GM23248 (cell line): ENCODE results near the gene ANKUB1. TPM values are rescaled to one million over a fixed set of nuclear protein-coding genes. Genes with fewer than 3 reads are reported as not detected.

Experiments used
- DNase-seq: peaks from one replicate; pipeline ENCODE4 v3.0.0-alpha.2; 2015
- H2AFZ ChIP-seq: fragments of 200-600 bp; sonication (generic); 2 replicates; pipeline ENCODE4 v1.6.1; 2016; ENCODE audit warnings: antibody characterized with exemption
- H3F3A ChIP-seq: fragments of 200-600 bp; sonication (generic); 2 replicates; pipeline ENCODE4 v1.6.1; 2016; ENCODE audit warnings: mild to moderate bottlenecking, antibody characterized with exemption, mixed run types; ENCODE audit not compliant: insufficient read depth
- H3K27ac ChIP-seq: fragments of 200-600 bp; sonication (generic); 2 replicates; pipeline ENCODE4 v1.5.1; 2016; ENCODE audit warnings: mild to moderate bottlenecking
- H3K27me3 ChIP-seq: fragments of 200-600 bp; sonication (generic); replicated peaks from 2 replicates; pipeline ENCODE4 v1.6.1; 2016; ENCODE audit warnings: mild to moderate bottlenecking; ENCODE audit not compliant: insufficient read depth
- H3K36me3 ChIP-seq: fragments of 200-600 bp; sonication (generic); 2 replicates; pipeline ENCODE4 v1.6.1; 2016; ENCODE audit warnings: low read depth, mild to moderate bottlenecking
- H3K4me1 ChIP-seq: fragments of 200-600 bp; sonication (generic); 2 replicates; pipeline ENCODE4 v1.6.1; 2016; ENCODE audit warnings: mild to moderate bottlenecking; ENCODE audit not compliant: insufficient read depth
- H3K4me2 ChIP-seq: fragments of 200-600 bp; sonication (generic); one replicate; pipeline ENCODE4 v1.6.1; 2016; ENCODE audit warnings: mild to moderate bottlenecking; ENCODE audit not compliant: unreplicated experiment
- H3K4me3 ChIP-seq: fragments of 200-600 bp; sonication (generic); 2 replicates; pipeline ENCODE4 v1.5.1; 2016; ENCODE audit warnings: mild to moderate bottlenecking
- H3K79me2 ChIP-seq: fragments of 200-600 bp; sonication (generic); 2 replicates; pipeline ENCODE4 v1.6.1; 2016; ENCODE audit warnings: mild to moderate bottlenecking; ENCODE audit not compliant: insufficient read depth
- H3K9ac ChIP-seq: fragments of 200-600 bp; sonication (generic); 2 replicates; pipeline ENCODE4 v1.6.1; 2016; ENCODE audit warnings: mild to moderate bottlenecking
- H3K9me2 ChIP-seq: fragments of 200-600 bp; sonication (generic); 2 replicates; pipeline ENCODE4 v1.6.1; 2016; ENCODE audit warnings: mixed run types, mild to moderate bottlenecking, moderate library complexity; ENCODE audit not compliant: insufficient read depth
- H3K9me3 ChIP-seq: fragments of 200-600 bp; sonication (generic); one replicate; pipeline ENCODE4 v1.6.1; 2017; ENCODE audit warnings: low read depth
- H4K20me1 ChIP-seq: fragments of 200-600 bp; sonication (generic); 2 replicates; pipeline ENCODE4 v1.6.0; 2016; ENCODE audit not compliant: insufficient read depth
- EZH2 ChIP-seq: fragments of 200-600 bp; sonication (generic); IDR thresholded peaks from 2 replicates; pipeline ENCODE4 v1.6.1; 2018; ENCODE audit warnings: antibody characterized with exemption, mild to moderate bottlenecking; ENCODE audit not compliant: insufficient read depth, poor library complexity, severe bottlenecking
- EZH2phosphoT487 ChIP-seq: fragments of 200-600 bp; sonication (generic); IDR thresholded peaks from 2 replicates; pipeline ENCODE4 v1.6.1; 2018; ENCODE audit warnings: antibody characterized with exemption, moderate library complexity, mild to moderate bottlenecking, low read depth; ENCODE audit not compliant: insufficient read depth
- WGBS, 2 experiments: methylation state at CpG; one replicate each; pipeline ENCODE4 v1.1.6; 2015 to 2017; ENCODE audit warnings: low lambda C conversion rate in 2 of 2, low coverage in 1 of 2; ENCODE audit errors: missing lambda C conversion rate in 2 of 2; 5-methylcytosine and 5-hydroxymethylcytosine counted together
- in situ Hi-C: fragments of 300-500 bp; cut with MboI; formaldehyde crosslinking; loops from 2 replicates; pipeline ENCODE4 v1.15.0; 2020
- polyA plus RNA-seq: library from polyadenylated mRNA; unstranded; fragments of >200 nt; fragmentation: Nextera tagmentation; extraction: Ambion mirVana; gene quantifications from 2 replicates; pipeline ENCODE4 v1.2.1, GENCODE V29; 2016
- total RNA-seq: library from RNA; depleted of rRNA; stranded (reverse); fragments of >200 nt; shearing (Covaris generic); gene quantifications from 2 replicates; pipeline ENCODE4 v1.2.3, GENCODE V29; 2014

The ANKUB1 gene
- total and polyA plus RNA-seq, 2 experiments from 2014 or later = not detected

GRCh38 chr3:149808209-149808829 is 16.0 kb upstream of the ANKUB1 start:
- in situ Hi-C loops = no loop called here
- H4K20me1 ChIP-seq = no peaks in the 10 kb centered on the region
- DNase-seq = peak; percentile 92
- H3K4me1 ChIP-seq = peaks cover 8% of the 10 kb centered on the region; the same call in 1 of the 2 replicates
- H3K9me3 ChIP-seq = no peaks in the 10 kb centered on the region
- TF ChIP-seq EZH2 = no peak
- no peak for TF ChIP-seq EZH2phosphoT487
- no peak overlapping the region for H3K27ac ChIP-seq
- no peak overlapping the region for H3K9ac ChIP-seq
- H3K4me3 ChIP-seq = no peak overlapping the region
- no peaks in the 10 kb centered on the region for H3K9me2 ChIP-seq
- no peak overlapping the region for H3K4me2 ChIP-seq
- WGBS, 2 experiments = 26 to 29% methylated on average over 4 of the region's 4 CpGs
- no peaks in the 10 kb centered on the region for H3K36me3 ChIP-seq
- H2AFZ ChIP-seq = peak overlapping the region; percentile 28
- H3F3A ChIP-seq = peaks cover 8% of the 10 kb centered on the region; the same call in 1 of the 2 replicates
- no peaks in the 10 kb centered on the region for H3K27me3 ChIP-seq
- H3K79me2 ChIP-seq = 0 out of 2 replicates have a peak, but pooled peaks cover under 1% of the 10 kb centered on the region

GRCh38 chr3:149806171-149806778 is 13.9 kb upstream of the ANKUB1 start:
- no peaks in the 10 kb centered on the region for H3F3A ChIP-seq
- no peak overlapping the region for H2AFZ ChIP-seq
- no peak overlapping the region for H3K4me3 ChIP-seq
- in situ Hi-C loops = no loop called here
- 0 out of 2 replicates have a peak, but pooled peaks cover 4% of the 10 kb centered on the region for H3K4me1 ChIP-seq
- H3K4me2 ChIP-seq = no peak overlapping the region
- DNase-seq = no peak
- 67 to 71% methylated on average over 2 of the region's 2 CpGs for WGBS, 2 experiments
- no peaks in the 10 kb centered on the region for H3K36me3 ChIP-seq
- no peaks in the 10 kb centered on the region for H4K20me1 ChIP-seq
- H3K9ac ChIP-seq = no peak overlapping the region
- TF ChIP-seq EZH2 (no peak), EZH2phosphoT487 (no peak)
- H3K27ac ChIP-seq = no peak overlapping the region
- no peaks in the 10 kb centered on the region for H3K9me2 ChIP-seq
- H3K79me2 ChIP-seq = no peaks in the 10 kb centered on the region
- H3K27me3 ChIP-seq = no peaks in the 10 kb centered on the region
- no peaks in the 10 kb centered on the region for H3K9me3 ChIP-seq

- no peak for DNase-seq
- Histone ChIP-seq H3K4me3 (no peak overlapping the region), H3K4me1 (no peaks in the 10 kb centered on the region), H3K9me2 (no peaks in the 10 kb centered on the region), H3K9me3 (no peaks in the 10 kb centered on the region), H3F3A (no peaks in the 10 kb centered on the region), H3K27me3 (no peaks in the 10 kb centered on the region), H3K4me2 (no peak overlapping the region), H3K36me3 (no peaks in the 10 kb centered on the region), H4K20me1 (no peaks in the 10 kb centered on the region), H3K79me2 (no peaks in the 10 kb centered on the region), H3K9ac (no peak overlapping the region), H2AFZ (0 out of 2 replicates have a peak overlapping the region, but pooled peaks have one; percentile 34), H3K27ac (no peak overlapping the region)
- TF ChIP-seq EZH2phosphoT487 = no peak
- TF ChIP-seq EZH2 = no peak
- in situ Hi-C loops = no loop called here
- 50 to 69% methylated on average over 5 of the region's 5 CpGs for WGBS, 2 experiments
Observed at GRCh38 chr3:149801639-149802038, 9.3 kb upstream of the ANKUB1 start.

GRCh38 chr3:149801195-149801594 is 8.8 kb upstream of the ANKUB1 start:
- Histone ChIP-seq H3K27me3 (no peaks in the 10 kb centered on the region), H3K36me3 (no peaks in the 10 kb centered on the region), H3K4me1 (no peaks in the 10 kb centered on the region), H3K4me3 (no peak overlapping the region), H3K9me3 (no peaks in the 10 kb centered on the region), H3K4me2 (no peak overlapping the region), H3K9ac (no peak overlapping the region), H3K27ac (no peak overlapping the region), H4K20me1 (no peaks in the 10 kb centered on the region), H2AFZ (0 out of 2 replicates have a peak overlapping the region, but pooled peaks have one; percentile 34), H3K79me2 (no peaks in the 10 kb centered on the region), H3F3A (no peaks in the 10 kb centered on the region), H3K9me2 (no peaks in the 10 kb centered on the region)
- TF ChIP-seq EZH2 (no peak), EZH2phosphoT487 (no peak)
- DNase-seq = no peak
- 74 to 84% methylated on average over 1 of the region's 1 CpG for WGBS, 2 experiments
- in situ Hi-C loops = no loop called here
